ENCODE data around the gene MINDY3. TPM values are rescaled to one million over a fixed set of nuclear protein-coding genes. Genes with fewer than 3 reads are reported as not detected.

The MINDY3 gene
- total RNA-seq, 4 donors from 2014 or later, result 17.0 to 26.4 (median 22.4) TPM

- H3K27me3 ChIP-seq, result no peaks in the 10 kb centered on the region
- H3K4me1 ChIP-seq, result no peaks in the 10 kb centered on the region
- no peaks in the 10 kb centered on the region for H3K9me3 ChIP-seq
- H3K27ac ChIP-seq, result no peak overlapping the region
- H3K36me3 ChIP-seq, result peaks cover 0 to 14% (median 0%) of the 10 kb centered on the region in 3 donors
- no peak for DNase-seq
- TF ChIP-seq, protein P1, sequence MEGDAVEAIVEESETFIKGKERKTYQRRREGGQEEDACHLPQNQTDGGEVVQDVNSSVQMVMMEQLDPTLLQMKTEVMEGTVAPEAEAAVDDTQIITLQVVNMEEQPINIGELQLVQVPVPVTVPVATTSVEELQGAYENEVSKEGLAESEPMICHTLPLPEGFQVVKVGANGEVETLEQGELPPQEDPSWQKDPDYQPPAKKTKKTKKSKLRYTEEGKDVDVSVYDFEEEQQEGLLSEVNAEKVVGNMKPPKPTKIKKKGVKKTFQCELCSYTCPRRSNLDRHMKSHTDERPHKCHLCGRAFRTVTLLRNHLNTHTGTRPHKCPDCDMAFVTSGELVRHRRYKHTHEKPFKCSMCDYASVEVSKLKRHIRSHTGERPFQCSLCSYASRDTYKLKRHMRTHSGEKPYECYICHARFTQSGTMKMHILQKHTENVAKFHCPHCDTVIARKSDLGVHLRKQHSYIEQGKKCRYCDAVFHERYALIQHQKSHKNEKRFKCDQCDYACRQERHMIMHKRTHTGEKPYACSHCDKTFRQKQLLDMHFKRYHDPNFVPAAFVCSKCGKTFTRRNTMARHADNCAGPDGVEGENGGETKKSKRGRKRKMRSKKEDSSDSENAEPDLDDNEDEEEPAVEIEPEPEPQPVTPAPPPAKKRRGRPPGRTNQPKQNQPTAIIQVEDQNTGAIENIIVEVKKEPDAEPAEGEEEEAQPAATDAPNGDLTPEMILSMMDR (IDR thresholded peaks at IDR 0.05), result no peak
- TF ChIP-seq POLR2A (IDR thresholded peaks at IDR 0.05), result no peak
- H3K4me3 ChIP-seq, result no peak overlapping the region
Observed at GRCh38 chr10:15793664-15794063, 66.6 kb downstream of the MINDY3 start.

DNA sequence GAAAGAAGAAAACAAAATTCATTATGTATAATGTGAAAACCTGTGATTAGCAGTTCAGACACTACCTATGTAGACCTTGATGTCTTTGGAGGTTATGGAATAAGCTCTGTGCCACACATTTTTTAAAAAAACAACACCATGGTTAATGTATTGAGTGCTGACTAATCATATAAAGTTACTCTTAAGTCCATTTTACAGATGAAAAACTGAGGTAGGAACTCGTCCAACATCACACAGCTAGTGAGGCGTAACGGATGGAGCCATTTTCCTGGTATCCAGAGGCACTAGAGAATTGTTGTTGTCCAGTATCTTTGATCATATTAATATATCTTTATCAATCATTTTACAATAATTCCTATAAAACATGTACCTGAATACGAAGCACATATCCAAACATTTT lies 67.5 kb downstream of the MINDY3 start:
- Histone ChIP-seq H3K27me3 (no peaks in the 10 kb centered on the region), H3K4me1 (no peaks in the 10 kb centered on the region), H3K36me3 (peaks cover 0 to 18% (median 0%) of the 10 kb centered on the region in 3 donors), H3K27ac (no peak overlapping the region), H3K9me3 (no peaks in the 10 kb centered on the region), H3K4me3 (no peak overlapping the region)
- TF ChIP-seq POLR2A (IDR thresholded peaks at IDR 0.05), result no peak
- TF ChIP-seq, protein P1 (IDR thresholded peaks at IDR 0.05), result no peak
- no peak for DNase-seq

GRCh38 chr10:15791816-15792524 lies 68.3 kb downstream of the MINDY3 start:
- peaks cover 0 to 26% (median 0%) of the 10 kb centered on the region in 3 donors for H3K36me3 ChIP-seq
- no peak for DNase-seq
- no peaks in the 10 kb centered on the region for H3K27me3 ChIP-seq
- H3K9me3 ChIP-seq, result no peaks in the 10 kb centered on the region
- H3K4me1 ChIP-seq, result no peaks in the 10 kb centered on the region
- peak overlapping the region in 1 of 4 donors; percentile 32 for H3K27ac ChIP-seq
- TF ChIP-seq POLR2A (IDR thresholded peaks at IDR 0.05), result no peak
- TF ChIP-seq, protein P1 (IDR thresholded peaks at IDR 0.05), result no peak
- H3K4me3 ChIP-seq, result no peak overlapping the region

DNA sequence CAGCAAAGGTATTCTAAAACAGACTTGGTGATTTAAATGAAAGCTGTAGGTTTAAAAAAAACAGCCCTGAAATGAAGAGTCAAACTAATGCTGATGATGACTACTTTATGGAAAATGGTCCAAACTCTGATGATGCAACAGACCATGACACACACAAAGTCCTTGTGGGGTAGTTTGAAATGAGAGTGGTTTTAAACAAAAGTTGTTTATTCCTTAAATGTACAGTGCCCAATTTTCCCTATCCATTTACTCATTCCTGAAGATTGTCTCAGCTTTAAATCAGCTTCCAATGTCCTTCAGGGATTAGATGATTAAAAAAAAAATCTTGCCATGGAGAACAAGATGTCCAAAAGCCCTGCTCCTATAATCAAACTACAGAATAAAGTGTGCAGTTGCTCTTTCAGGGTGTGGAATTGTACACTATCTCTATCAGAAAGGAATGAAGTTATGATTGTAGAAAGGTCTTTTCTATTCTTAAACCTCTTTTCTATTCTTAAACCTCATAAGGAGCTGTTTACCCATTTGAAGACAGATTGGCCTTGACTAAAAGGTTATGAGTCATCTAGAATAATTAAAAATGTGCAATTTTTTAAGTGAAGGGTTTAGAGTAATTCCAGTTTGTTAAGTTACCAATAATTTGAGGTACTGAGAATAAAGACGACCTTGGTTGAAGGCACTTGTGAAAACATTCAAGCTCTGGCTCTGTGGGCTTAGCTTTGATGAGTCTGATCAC lies 70.3 kb downstream of the MINDY3 start:
- TF ChIP-seq, protein P1 (IDR thresholded peaks at IDR 0.05), result no peak
- no peak for TF ChIP-seq POLR2A (IDR thresholded peaks at IDR 0.05)
- Histone ChIP-seq H3K4me1 (no peaks in the 10 kb centered on the region), H3K4me3 (no peak overlapping the region), H3K27me3 (no peaks in the 10 kb centered on the region), H3K27ac (peak overlapping the region in 1 of 4 donors; percentile 40), H3K9me3 (no peaks in the 10 kb centered on the region), H3K36me3 (peaks cover 0 to 39% (median 0%) of the 10 kb centered on the region in 3 donors)
- no peak for DNase-seq

GRCh38 chr10:15787426-15787825 lies 72.9 kb downstream of the MINDY3 start:
- H3K27ac ChIP-seq, result peak overlapping the region in 1 of 4 donors; percentile 15
- no peak for DNase-seq
- TF ChIP-seq, protein P1 (IDR thresholded peaks at IDR 0.05), result no peak
- TF ChIP-seq POLR2A (IDR thresholded peaks at IDR 0.05), result no peak

More at GRCh38 chr10:15787426-15787825, 72.9 kb downstream of the MINDY3 start:
- no peaks in the 10 kb centered on the region for H3K27me3 ChIP-seq
- no peak overlapping the region for H3K4me3 ChIP-seq
- peaks cover 0 to 41% (median 0%) of the 10 kb centered on the region in 3 donors for H3K36me3 ChIP-seq
- no peaks in the 10 kb centered on the region for H3K9me3 ChIP-seq
- H3K4me1 ChIP-seq, result no peaks in the 10 kb centered on the region
